IMR-90 (cell line): ENCODE results near the gene TBCD. TPM values are rescaled to one million over a fixed set of nuclear protein-coding genes. Genes with fewer than 3 reads are reported as not detected.

Experiments used
- ATAC-seq: fragments of 200-7000 bp; cut with Tn5 transposase; 2 replicates; pipeline ENCODE4 v1.9.1; 2020; ENCODE audit warnings: low read depth, mild to moderate bottlenecking, moderate library complexity
- BruUV-seq: library from RNA; stranded (reverse); fragments of 400-500 nt; replicated peaks from 2 replicates; lab custom pipeline; 2021; lab: Mats Ljungman, UMichigan
- CTCF ChIA-PET: fragments of 300-600 bp; formaldehyde crosslinking; extraction: SDS; loops from one replicate; lab custom pipeline; 2021; ENCODE audit warnings: antibody characterized with exemption; lab: Yijun Ruan, JAX
- POLR2A ChIA-PET: fragments of 300-600 bp; sonication (Branson Sonifier 250); formaldehyde crosslinking; loops from one replicate; lab custom pipeline; 2022; ENCODE audit warnings: antibody characterized with exemption; ENCODE audit not compliant: unreplicated experiment; lab: Charles Lee
- DNase-seq: peaks from one replicate; pipeline ENCODE4 v3.0.0; 2013
- H2AFZ ChIP-seq: replicated peaks from 2 replicates; pipeline ENCODE3; 2013; ENCODE audit warnings: low read length, mild to moderate bottlenecking; ENCODE audit not compliant: poor library complexity
- H2AK5ac ChIP-seq: 2 replicates; pipeline ENCODE4 v1.6.1; 2013; ENCODE audit warnings: low read depth, low read length, inconsistent platforms
- H2AK9ac ChIP-seq: replicated peaks from 2 replicates; pipeline ENCODE3; 2013; ENCODE audit warnings: mild to moderate bottlenecking, low read depth, low read length, moderate library complexity; ENCODE audit not compliant: poor library complexity
- H2BK120ac ChIP-seq: 2 replicates; pipeline ENCODE4 v1.6.1; 2013; ENCODE audit warnings: low read depth, low read length, inconsistent platforms
- H2BK15ac ChIP-seq: 3 replicates; pipeline ENCODE4 v1.6.1; 2013; ENCODE audit warnings: low read depth, low read length, inconsistent platforms
- H2BK20ac ChIP-seq: 2 replicates; pipeline ENCODE4 v1.6.1; 2013; ENCODE audit warnings: low read depth, mild to moderate bottlenecking, inconsistent platforms, low read length, moderate library complexity
- H2BK5ac ChIP-seq: 2 replicates; pipeline ENCODE4 v1.6.1; 2013; ENCODE audit warnings: mild to moderate bottlenecking, low read depth, low read length, inconsistent platforms; ENCODE audit not compliant: poor library complexity, severe bottlenecking
- H3K14ac ChIP-seq: replicated peaks from 2 replicates; pipeline ENCODE4 v1.6.1; 2013; ENCODE audit warnings: low read depth, low read length, inconsistent platforms
- H3K18ac ChIP-seq: 2 replicates; pipeline ENCODE4 v1.6.1; 2013; ENCODE audit warnings: low read depth, low read length, control low read depth
- H3K23ac ChIP-seq: 2 replicates; pipeline ENCODE4 v1.6.1; 2013; ENCODE audit warnings: low read depth, low read length, inconsistent platforms
- H3K27ac ChIP-seq: 2 replicates; pipeline ENCODE4 v1.5.1; 2013; ENCODE audit warnings: mild to moderate bottlenecking, control low read depth, low read length; ENCODE audit not compliant: insufficient read depth
- H3K27me3 ChIP-seq: 2 replicates; pipeline ENCODE4 v1.6.1; 2013; ENCODE audit warnings: low read length; ENCODE audit not compliant: control insufficient read depth, insufficient read depth
- H3K36me3 ChIP-seq: 2 replicates; pipeline ENCODE4 v1.6.1; 2013; ENCODE audit warnings: low read length, mixed read lengths; ENCODE audit not compliant: control insufficient read depth, insufficient read depth
- H3K4ac ChIP-seq: 2 replicates; pipeline ENCODE4 v1.6.1; 2013; ENCODE audit warnings: low read depth, low read length, inconsistent platforms
- H3K4me1 ChIP-seq: 2 replicates; pipeline ENCODE4 v1.6.1; 2013; ENCODE audit warnings: low read length, mixed read lengths; ENCODE audit not compliant: control insufficient read depth, insufficient read depth
- H3K4me2 ChIP-seq: 2 replicates; pipeline ENCODE4 v1.6.1; 2013; ENCODE audit warnings: low read depth, mild to moderate bottlenecking, control low read depth, low read length, moderate library complexity
- H3K4me3 ChIP-seq: 2 replicates; pipeline ENCODE4 v1.5.1; 2013; ENCODE audit warnings: low read depth, mild to moderate bottlenecking, control low read depth, low read length, moderate library complexity; ENCODE audit not compliant: insufficient read depth
- H3K56ac ChIP-seq: 2 replicates; pipeline ENCODE4 v1.6.1; 2013; ENCODE audit warnings: low read length, inconsistent platforms; ENCODE audit not compliant: insufficient read depth; ENCODE audit errors: extremely low read depth
- H3K79me1 ChIP-seq, 2 experiments: 2 replicates each; pipeline ENCODE4 v1.6.1; 2013; ENCODE audit warnings: low read length in 2 of 2, inconsistent platforms in 1 of 2, low read depth in 1 of 2
- H3K9ac ChIP-seq: 2 replicates; pipeline ENCODE4 v1.6.1; 2013; ENCODE audit warnings: low read depth, low read length, control low read depth
- H3K9me1 ChIP-seq: 2 replicates; pipeline ENCODE4 v1.6.1; 2013; ENCODE audit warnings: low read length, inconsistent platforms; ENCODE audit not compliant: insufficient read depth
- H3K9me3 ChIP-seq: 2 replicates; pipeline ENCODE4 v1.6.1; 2013; ENCODE audit warnings: low read length; ENCODE audit not compliant: control insufficient read depth, insufficient read depth
- H4K20me1 ChIP-seq: 2 replicates; pipeline ENCODE4 v1.6.1; 2013; ENCODE audit warnings: low read length, inconsistent platforms; ENCODE audit not compliant: insufficient read depth
- H4K5ac ChIP-seq: 2 replicates; pipeline ENCODE4 v1.6.1; 2013; ENCODE audit warnings: mild to moderate bottlenecking, low read depth, low read length, control low read depth
- H4K8ac ChIP-seq, 2 experiments: 2 replicates each; pipeline ENCODE4 v1.6.1; 2013; ENCODE audit warnings: low read depth in 2 of 2, low read length in 2 of 2, control low read depth in 1 of 2, inconsistent platforms in 1 of 2
- H4K91ac ChIP-seq: 2 replicates; pipeline ENCODE4 v1.6.1; 2013; ENCODE audit warnings: low read depth, low read length, inconsistent platforms; ENCODE audit not compliant: insufficient read depth
- MXI1 ChIP-seq: IDR thresholded peaks from 2 replicates; pipeline ENCODE4 v1.6.1; 2012; ENCODE audit warnings: low read depth, mild to moderate bottlenecking, low read length, moderate library complexity, borderline replicate concordance
- WGBS, 2 experiments: methylation state at CpG; one replicate each; pipeline versions ENCODE4 v1.1.5 to v1.1.7; 2013; ENCODE audit warnings: missing lambda C conversion rate in 2 of 2; ENCODE audit not compliant: insufficient read length in 1 of 2; ENCODE audit errors: extremely low coverage in 2 of 2; 5-methylcytosine and 5-hydroxymethylcytosine counted together
- dilution Hi-C: fragments of 300-500 bp; cut with HindIII; formaldehyde crosslinking; loops from one replicate; pipeline ENCODE4 v1.14.3; 2018; ENCODE audit warnings: low sequenced_read_pairs; ENCODE audit not compliant: unreplicated experiment
- in situ Hi-C: fragments of 300-500 bp; cut with MboI; formaldehyde crosslinking; loops from 3 replicates; pipeline ENCODE4 v1.14.3; 2019; ENCODE audit warnings: low sequenced_read_pairs, inconsistent platforms, mixed read lengths
- intact Hi-C: fragments of 100-400 bp; cut with micrococcal nuclease; formaldehyde crosslinking; loops from 2 replicates; pipeline ENCODE4 v1.10.0; 2022
- polyA plus RNA-seq, 3 experiments: library from polyadenylated mRNA; depleted of rRNA; stranded (reverse); fragments of >200 nt; gene quantifications; 2 replicates each; pipeline ENCODE4 v1.2.3, GENCODE V29; 2012; ENCODE audit warnings: low replicate concordance in 1 of 3
- total RNA-seq: library from RNA; depleted of rRNA; stranded (reverse); fragments of >200 nt; gene quantifications from 2 replicates; pipeline ENCODE4 v1.2.3, GENCODE V29; 2012

The TBCD gene
- total and polyA plus RNA-seq, 2 of the 4 experiments (the other 2 are of a cell fraction) = 21.9 to 54.5 TPM

DNA sequence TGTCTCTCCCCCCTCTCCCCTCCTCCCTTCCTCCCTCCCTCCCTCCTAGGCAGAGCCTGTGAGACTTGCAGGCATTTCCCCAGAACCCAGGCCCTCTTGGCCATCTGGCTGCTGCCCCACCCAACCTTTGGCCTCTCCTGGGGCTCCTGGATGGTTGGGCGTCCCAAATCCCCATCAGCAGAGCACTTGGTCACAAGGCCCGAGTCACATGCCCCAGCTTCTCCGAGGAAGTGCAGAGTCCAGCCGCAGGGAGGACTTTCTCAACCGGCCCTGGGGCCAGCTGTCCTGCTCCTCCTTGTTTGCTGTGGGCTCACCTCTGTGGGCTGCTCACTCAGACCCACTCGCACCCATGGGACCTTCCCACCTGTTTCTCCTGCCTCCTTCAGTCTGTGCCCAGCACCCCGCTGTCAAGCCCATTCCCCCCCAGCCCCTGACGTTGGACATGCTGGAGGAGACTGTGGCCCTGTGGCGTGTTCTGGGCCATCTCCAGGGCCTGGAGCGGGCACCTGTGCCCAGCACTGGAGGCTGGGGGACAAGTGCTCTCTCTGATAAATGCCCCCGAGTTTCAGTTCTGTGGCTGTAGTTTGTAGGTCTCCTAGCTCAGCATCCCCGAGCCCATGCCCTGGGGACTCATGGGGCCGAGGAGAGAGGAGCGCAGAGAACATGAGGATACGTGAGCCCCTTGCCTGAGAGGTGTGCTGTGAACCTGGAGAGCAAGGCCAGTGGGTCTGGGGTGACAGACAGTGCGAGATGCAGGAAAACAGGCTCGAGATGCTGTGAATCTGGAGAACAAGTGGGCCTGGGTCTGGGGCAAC lies 130.2 kb downstream of the TBCD start:
- no peak overlapping the region for H3K4me3 ChIP-seq
- intact Hi-C loops (no loop called here), in situ Hi-C loops (no loop called here), dilution Hi-C loops (no loop called here)
- H2BK120ac ChIP-seq = no peak overlapping the region
- no peaks in the 10 kb centered on the region for H3K9me3 ChIP-seq
- H3K23ac ChIP-seq = no peak overlapping the region
- 83% methylated on average over 11 of the region's 17 CpGs; no CpG with 5 or more reads in 1 of the 2 experiments for WGBS, 2 experiments
- no peaks in the 10 kb centered on the region; the same call in 1 of the 2 replicates for H3K36me3 ChIP-seq
- H3K4ac ChIP-seq = no peak overlapping the region
- no peaks in the 10 kb centered on the region; the same call in 1 of the 2 replicates for H4K20me1 ChIP-seq
- H3K9me1 ChIP-seq = peaks cover 9% of the 10 kb centered on the region
- no peak overlapping the region for H4K8ac ChIP-seq
- TF ChIP-seq MXI1 = no peak
- BruUV-seq = no TSS peak
- no peak overlapping the region for H3K18ac ChIP-seq
- no peak overlapping the region for H2BK20ac ChIP-seq
- no peak overlapping the region for H2BK5ac ChIP-seq
- H3K27ac ChIP-seq = no peak overlapping the region
- no peaks in the 10 kb centered on the region for H3K27me3 ChIP-seq
- no peak overlapping the region for H4K91ac ChIP-seq
- no peak overlapping the region for H3K56ac ChIP-seq
- ChIA-PET POLR2A (interaction anchor here (0.5 kb wide), 1 partner anchor 128 kb away, joined by 20 read pairs; no protein-coding TSS in a partner anchor), CTCF (no interaction called here)
- H3K79me1 ChIP-seq = peaks cover 8 to 48% of the 10 kb centered on the region in 2 experiments; a peak in 2 of 4 replicates
- peaks cover 10% of the 10 kb centered on the region for H3K4me1 ChIP-seq
- no peak overlapping the region for H3K9ac ChIP-seq
- 0 out of 2 replicates have a peak overlapping the region, but pooled peaks have one; percentile 33 for H2AK5ac ChIP-seq
- H3K4me2 ChIP-seq = no peak overlapping the region
- H3K14ac ChIP-seq = no peak overlapping the region
- no peak overlapping the region for H4K5ac ChIP-seq
- no peak overlapping the region for H2BK15ac ChIP-seq
- DNase-seq (no peak), ATAC-seq (no peak)
- no peak overlapping the region for H2AFZ ChIP-seq
- H2AK9ac ChIP-seq = no peak overlapping the region
